HG03520 (cell line): ENCODE results near the gene SEZ6.

Experiments
- ATAC-seq: cut with Tn5 transposase; IDR thresholded peaks from one replicate; pipeline ENCODE4 v1.9.1; 2021; ENCODE audit warnings: mild to moderate bottlenecking, moderate library complexity; ENCODE audit not compliant: unreplicated experiment

The SEZ6 gene

DNA sequence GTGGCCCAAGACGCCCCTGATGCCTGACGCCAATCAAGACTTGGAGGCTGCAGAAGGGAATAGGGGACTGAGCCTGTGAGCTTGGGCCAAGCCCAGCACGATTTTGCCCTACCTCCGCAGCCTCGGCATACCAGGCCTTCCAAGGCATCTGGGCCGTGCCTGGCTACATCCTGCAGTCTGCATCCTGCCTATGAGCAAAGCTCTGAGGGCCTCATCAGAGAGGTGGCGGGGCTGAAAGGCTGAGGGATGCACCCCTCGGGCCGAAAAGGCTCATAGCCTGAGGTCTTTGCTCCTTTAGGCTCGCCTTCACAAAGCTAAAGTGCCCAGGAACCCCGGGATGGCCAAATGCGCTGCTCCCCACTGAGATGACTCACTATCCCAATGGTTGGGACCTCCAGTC lies 2.5 kb downstream of the SEZ6 start:
- ATAC-seq: no peak

DNA sequence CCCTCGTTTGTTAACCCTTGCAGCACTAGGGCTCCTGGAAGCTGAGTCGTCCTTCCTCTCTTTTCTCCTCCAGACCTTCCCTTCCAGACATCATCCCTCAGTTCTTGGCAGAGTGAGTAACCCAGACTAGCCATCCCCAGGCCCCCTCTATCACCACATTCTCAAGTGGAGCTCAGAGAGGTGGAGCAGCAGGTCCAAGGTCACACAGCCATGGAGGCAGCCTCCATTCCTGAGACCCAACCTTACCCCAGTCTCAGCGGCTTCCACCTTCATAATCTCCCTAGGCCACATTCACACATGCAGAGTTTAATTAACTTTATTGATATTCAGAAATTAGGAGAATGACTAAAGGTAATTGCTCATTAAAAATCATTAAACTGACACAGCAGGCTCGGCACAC lies 3.0 kb downstream of the SEZ6 start:
- ATAC-seq: no peak

DNA sequence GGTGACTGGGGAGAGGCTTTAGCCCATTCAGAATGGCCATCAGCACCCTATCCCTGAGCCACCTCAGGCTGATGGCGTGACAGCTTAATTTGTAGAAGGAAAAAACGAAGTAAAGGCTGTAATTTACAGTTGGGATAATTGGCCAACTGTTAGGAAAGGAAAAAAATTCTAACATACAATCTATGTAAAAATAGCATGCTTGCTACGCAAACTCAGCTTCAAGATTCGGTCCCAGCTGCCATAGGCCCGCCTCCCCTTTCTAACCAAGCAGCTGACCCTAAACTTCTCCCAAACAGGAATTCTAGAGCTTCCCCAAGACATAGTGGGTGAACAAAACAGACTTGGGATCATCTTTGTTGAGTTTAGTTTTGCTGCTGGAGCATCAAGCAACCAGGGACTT lies 4.9 kb downstream of the SEZ6 start:
- ATAC-seq: no peak

DNA sequence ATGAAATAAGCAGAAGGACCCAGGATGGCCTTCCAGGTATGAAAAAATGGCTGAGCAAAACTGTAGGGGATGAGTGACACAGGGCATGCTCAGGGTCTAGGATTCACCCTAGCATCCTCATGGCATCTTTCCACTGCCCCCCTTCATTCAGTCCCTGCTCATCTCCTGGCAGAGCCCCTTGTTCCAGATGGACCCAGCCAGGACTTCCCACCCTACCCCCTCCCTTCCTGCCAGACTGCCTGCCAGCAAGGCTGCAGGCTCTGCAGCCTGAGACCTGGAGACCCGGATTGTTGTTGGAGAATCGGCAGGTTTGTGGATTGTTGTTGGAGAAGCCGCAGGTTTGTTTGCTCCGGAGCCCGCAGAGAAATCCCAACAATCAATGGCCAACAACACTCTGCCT lies 6.6 kb downstream of the SEZ6 start:
- no peak for ATAC-seq

DNA sequence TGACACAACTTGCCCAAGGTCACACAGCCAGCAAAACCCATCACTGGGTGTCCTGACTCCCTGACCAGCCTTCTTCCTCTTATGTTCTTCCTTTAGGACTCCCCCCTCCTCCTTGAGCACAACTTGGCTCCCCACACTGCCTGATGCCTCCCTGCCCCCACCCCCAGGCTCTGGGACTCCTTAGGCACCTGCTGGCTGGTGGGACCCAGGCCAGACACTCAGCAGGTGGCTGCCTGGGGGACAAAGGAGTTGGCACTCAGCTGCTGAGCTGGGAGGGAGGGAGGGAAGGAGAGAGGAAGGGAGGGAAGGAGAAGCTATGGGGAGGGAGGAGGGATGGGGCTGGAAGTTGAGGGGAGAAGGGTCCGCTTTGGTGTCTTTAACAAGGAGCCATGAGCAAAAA lies 8.0 kb downstream of the SEZ6 start:
- no peak for ATAC-seq

DNA sequence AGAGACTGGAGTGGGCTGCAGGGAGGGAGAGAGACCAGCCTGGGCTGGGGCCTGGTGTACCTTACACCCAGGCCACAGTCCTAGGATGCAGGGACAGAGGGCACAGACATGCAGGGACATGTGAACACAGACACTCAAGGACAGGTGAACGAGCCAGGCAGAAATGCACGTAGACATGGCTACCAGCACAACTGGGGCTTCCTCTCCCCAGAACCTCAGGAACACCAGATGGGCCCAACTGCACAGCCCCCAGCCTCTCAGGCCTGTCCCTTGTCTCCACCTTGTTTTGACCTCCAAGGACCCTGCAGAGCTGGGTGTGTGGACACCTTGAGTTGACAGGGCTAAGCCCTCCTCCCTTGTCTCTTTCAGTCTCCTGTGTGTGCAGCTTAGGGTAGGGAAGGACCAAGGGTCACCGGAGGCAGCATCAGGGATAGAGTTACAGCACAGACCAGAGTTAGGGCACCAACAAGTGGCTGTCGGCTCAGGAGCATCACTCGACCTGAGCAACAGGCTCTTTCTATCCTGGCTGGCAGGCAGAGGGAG lies 9.2 kb downstream of the SEZ6 start:
- no peak for ATAC-seq

DNA sequence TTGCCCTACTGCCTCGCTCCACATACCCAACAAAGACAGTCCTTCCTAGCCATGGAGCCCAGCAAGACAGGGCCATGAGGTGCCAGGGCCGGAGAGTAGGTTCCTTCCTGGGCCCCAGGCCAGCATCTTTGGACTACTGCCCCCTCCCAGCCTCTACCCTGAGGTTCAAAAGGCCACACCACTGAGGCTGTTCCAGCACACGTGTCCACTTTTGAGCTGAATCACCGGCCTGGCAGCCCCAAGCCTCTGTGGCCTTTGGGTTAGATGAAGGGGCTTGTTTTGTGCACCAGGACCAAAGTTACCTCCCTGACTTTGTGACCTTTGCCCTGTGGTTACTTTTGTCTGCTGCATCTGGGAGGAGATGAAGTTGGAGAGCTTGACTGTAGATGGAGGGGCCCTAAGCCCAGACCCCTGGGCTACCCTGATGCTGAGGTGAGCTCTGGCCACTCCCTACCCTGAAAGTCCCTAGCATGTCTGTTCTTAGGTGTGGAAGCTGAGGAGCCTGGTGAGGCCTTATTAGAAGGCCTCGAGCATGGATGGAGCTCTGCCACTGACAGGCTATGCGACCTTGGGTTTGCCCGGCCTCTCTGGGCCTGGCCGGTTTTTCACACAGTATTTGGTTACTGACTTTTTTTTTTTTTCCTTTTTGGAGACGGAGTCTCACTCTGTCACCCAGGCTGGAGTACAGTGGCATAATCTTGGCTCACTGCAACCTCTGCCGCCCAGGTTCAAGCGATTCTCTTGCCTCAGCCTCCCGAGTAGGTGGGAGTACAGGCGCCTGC lies 12.0 kb downstream of the SEZ6 start:
- ATAC-seq: no peak

DNA sequence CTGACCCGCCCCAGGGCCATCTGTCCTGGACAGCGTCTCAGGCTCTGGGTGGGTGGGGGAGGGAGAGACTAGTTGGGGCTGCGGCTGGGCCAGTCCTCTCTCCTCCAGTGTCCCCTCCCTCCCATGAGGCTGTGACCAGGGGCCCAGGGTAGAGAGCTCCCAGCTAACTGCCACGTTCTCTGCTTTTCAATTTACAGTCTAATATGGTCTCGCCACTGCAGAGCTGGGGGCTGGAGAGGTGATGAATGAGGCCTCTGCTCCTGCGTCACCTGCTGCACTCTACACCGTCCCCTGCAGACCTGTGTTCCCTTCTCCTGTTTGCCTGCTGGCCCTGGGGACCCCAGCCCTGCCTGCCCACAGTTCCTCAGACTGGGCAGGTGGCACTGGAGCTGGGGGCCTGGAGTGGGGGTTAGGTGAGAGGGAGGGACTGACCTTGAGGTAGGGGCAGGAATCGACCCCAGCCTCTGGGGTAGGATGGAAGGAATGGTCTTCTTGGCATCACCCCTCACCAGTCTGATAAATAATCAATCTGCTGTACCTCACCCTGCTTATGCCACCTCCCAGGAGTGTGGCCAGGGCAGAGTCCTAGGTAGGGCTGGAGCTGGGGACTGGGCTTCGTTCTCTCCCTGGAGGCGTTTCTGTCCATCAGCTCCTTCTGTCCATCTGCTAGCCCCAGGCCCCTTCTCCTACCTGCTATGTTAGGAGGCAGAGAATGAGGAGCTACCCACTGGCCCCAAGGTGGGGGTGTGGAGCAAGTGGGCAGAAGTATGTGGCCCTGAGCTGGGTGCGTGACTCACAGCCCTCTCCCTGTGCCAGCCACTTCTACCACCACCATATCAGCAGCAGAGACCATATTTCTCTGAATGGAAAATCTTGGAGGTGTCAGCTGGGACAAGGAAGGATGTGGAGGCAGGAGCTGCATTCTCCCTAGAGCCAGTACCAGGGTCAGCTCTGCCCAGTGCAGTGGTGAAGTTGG lies 12.9 kb downstream of the SEZ6 start:
- no peak for ATAC-seq

DNA sequence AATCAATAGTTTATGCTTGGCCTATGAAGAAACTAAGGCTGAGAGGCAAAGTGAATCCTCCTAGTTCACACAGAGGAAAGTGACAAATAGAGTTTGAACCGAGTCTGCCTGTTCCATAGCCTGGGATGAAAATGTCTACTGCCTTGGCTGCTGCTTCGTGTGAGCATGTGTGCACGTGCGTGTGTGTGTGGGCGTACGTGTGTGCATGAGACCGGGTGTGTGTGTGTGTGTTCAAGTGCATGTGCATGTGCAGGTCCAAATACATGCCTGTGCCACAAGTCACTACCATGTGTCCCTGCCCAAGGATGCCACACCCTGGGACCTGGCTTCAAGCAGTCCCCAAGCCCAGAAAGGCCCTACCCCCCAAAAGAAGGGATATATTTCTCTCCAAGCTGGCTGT lies 13.6 kb downstream of the SEZ6 start:
- ATAC-seq: no peak

DNA sequence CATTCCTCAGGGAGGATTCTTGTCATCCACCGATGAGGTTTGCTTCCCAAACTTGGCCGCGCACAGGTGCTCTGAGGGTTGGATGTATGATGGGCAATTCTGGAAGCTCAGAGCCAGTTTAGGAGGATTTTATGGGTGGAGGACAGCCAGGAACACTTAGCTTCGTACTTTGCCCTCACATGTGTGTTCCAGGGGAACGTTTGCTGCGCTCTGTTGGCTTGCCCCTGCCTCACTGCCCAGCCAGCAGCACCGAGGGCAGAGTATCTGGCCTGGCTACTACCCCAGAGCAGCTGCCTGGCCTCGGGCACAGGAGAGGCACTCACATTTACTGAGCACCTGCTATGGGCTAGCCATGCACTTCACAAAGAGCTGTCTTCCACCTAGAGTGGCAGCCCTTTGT lies 14.1 kb downstream of the SEZ6 start:
- ATAC-seq: no peak

DNA sequence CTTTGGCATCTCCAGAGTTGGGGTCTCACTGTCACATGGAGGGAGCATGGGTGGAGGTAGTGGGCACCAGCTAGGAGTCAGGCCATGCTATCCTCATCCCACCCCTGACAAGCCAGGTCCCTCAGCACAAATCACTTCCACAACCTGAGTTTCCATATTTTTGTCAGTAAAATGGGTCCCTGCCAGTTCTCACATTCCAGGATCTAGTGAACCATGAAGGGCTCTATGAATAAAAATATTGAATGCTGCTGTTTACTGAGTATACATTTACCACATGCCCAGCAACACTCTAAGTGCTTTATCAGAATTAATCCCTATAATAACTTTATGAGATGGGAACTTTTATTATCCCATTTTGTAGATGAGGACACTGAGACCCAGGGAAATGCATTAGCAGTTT lies 16.8 kb downstream of the SEZ6 start:
- ATAC-seq: no peak

DNA sequence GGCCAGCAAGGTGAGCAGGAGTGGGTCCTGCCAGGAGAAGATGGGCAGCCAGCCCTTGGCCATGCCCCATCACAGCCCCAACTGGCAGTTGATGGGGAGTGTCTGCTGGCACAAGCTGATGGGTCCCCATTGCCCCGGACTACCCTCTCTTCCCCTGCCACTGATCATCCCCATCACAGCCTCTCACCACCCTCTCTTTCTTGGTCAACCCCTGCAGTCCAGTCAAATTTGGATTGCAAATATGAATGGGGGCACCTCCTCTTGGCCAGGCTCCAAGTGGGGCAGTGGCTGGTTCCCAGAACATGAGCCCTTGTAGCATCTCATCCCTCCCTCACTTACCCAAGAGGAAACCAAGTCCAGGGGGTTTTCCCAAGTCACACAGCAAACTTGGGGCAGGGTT lies 17.4 kb downstream of the SEZ6 start:
- ATAC-seq: no peak

DNA sequence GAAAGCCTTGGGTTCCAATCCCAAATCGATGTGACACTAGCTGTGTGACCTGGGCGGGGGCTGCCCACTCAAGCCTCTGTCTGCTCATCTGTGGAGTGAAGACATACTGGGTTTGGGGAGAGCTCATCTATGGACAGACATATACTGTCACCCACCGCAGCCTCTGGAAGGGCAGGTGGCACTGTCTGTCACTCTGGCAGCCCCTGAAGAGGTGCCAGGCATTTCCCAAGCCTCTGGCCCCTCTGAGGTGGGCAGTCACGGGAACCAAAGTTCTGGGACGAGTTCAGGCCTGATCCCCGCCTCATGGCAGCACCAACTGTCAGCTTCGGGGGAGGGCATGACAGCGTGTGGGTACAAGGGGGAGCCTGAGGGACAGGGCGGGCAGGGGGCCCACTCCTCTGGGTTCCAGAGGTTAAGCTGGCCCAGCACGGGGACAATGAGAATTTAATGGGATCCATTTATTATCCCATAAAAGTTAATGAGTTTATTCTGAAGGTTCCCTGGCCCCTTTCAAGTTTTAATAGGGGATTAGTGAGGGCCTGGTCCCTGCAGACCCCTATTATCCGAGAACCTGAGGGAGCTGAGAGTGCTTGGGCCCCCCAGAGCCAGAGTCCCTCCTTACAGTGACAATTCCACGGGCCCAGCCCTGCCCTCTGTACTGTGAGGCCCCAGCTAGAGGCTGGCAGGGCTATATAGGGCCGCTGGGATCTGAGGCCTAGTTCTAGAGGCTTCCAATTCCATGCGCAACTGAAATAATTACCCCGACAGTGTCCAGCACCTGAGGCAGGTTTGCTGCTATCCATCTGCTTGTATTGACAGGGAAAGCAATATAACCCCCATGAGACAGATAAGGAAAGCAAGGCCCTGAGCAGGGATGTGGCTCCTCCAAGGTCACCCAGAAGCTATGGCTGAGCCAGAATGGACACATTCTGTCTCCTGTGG lies 18.8 kb downstream of the SEZ6 start:
- ATAC-seq: no peak

DNA sequence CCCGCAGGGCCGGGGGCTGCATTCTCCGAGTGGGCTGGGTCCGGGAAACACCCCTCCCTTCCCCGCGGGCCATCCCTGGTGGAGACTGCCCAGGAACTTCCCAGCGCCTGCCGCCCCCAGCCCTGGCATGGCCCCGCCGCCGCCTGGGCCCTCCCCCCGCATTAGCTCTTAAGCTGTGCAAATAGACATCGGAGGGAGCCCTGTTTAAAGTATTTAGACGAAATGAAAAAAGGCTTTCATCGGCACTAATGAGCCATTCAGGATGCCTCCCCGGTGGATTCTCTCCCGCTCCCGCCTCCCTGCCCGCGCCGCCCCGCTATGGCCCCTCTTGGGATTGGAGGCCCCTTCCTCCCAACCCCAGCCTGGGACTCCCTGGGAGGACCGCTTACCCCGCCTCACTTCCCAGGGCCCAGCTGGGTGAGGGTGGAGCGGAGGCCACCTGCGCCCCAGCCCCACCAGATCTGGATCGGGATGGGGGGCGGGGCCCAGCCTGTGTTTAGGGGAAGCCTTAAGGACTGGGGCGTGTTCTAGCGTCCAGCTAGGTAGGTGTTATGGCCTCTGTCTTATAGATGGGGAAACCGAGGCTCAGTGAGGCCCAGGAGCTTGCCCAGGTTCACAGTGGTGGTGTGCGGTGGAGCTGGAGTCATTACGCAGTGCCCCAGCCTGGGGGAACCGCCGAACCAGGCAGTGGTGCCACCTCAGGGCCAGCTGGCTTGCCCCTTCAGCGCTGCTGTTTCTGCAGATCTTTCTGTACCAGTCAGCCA lies 19.7 kb downstream of the SEZ6 start:
- no peak for ATAC-seq

DNA sequence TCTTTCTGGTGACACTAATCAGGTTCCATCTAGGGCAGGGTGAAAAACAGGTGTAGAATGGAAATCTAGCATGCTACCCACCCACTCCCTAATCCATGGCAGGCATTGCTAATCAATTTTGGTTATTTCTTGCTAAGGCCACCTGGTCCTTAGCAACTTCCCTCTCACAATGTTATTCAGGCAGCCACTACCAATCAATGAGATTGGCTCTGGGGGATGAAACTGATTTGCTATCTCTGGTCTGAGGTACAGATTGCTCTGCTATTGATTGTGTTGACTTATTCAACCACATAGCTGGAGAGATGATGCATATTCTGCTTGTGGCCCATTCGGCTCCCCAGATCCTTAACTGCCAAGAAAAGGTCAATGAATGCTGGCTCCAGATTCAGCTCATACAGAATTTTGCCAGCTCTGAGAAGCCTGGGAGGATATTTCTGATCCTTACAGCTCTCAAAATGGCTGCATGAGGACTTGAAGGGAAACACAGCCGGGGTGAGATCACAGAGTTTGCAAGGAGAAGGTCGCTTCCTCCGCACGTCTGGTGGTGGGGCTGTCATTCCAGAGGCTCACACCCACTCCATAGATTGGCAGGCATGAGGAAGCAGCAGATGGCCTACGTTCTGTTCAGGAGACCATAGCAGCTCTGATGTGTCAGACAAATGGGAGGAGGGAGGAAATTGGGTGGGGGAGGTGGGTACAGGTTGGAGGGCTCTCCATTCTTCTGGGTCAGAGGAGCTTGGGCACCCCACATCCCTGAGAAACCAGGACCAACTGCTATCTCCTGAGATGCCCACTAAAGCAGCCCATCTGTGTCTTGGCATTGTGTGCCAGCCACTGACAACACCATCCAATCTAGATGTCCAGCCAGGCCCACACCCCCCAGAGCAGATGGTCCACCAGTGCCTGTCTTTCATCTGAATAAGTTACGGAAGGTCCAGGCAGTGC lies 22.3 kb downstream of the SEZ6 start:
- ATAC-seq: no peak

DNA sequence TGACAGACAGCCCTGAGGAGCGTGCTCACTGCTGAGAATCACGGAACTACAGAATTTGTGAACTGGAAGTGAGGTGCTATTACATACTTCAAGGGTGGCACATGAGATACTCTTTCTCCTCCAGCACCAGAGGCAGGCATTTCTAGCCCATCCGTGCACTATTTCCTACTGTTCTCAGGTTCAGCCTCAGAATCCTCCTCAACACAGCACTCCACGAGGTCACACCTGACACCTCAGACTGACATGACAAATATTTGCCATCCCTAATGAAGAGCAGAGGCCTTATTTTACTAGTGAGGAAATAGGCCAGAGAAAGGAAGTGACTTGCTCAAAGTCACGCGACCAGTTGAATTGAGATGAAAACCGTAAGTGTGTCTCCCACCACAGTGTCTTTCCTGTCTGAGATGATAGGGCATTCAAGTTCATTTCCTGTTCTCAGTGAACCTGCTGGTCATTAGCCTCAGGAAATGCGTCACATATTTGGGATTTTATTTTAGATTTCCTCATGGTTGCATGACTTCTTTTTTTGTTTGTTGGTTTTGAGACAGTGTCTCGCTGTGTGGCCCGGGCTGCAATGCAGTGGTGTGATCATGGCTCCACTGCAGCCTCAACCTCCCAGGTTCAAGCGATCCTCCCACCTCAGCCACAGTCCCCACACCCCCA lies 23.6 kb downstream of the SEZ6 start:
- ATAC-seq: no peak

DNA sequence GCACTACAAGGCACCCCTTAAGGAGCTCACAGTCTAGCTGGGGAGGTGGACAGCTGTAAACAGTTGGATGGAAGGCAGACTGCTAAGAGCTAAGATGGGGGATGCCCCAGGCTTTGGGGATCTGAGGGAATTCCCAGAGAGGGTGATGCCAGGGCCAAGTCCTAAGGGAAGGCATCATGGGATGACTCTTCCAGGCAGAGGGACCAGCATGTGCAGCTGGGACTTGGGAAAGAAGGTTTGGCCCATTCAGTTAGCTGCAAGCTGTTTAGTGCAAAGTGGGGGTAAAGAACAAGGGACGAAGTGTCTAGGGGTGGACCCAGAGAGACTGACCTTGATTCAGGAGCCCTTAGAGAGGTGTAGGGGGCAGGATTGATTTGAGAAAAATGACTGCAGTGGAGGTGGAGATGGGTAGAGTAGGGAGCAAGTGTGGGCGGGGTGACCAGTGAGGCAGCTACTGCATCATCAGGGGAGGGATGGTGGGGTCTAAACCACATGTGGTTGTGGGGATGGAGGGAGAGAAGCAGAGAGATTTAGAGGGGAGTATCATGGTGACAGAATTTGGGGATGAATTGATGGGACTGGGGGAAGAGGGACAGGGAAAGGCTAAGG lies 27.4 kb downstream of the SEZ6 start:
- no peak for ATAC-seq
